ENCODE data around the gene LBX1.

The LBX1 gene

GRCh38 chr10:101224910-101225823 lies 4.1 kb downstream of the LBX1 start:
- H3K27ac ChIP-seq, result no peak overlapping the region

GRCh38 chr10:101224060-101224909 lies 5.0 kb downstream of the LBX1 start:
- H3K27ac ChIP-seq, result no peak overlapping the region
- TF ChIP-seq CTCF (IDR thresholded peaks at IDR 0.05) (no peak), ZFX (IDR thresholded peaks at IDR 0.05; ENCODE audit: borderline replicate concordance) (no peak)

More at GRCh38 chr10:101224910-101225823, 4.1 kb downstream of the LBX1 start:
- TF ChIP-seq ZFX (IDR thresholded peaks at IDR 0.05; ENCODE audit: borderline replicate concordance) (no peak), CTCF (IDR thresholded peaks at IDR 0.05) (no peak)

DNA sequence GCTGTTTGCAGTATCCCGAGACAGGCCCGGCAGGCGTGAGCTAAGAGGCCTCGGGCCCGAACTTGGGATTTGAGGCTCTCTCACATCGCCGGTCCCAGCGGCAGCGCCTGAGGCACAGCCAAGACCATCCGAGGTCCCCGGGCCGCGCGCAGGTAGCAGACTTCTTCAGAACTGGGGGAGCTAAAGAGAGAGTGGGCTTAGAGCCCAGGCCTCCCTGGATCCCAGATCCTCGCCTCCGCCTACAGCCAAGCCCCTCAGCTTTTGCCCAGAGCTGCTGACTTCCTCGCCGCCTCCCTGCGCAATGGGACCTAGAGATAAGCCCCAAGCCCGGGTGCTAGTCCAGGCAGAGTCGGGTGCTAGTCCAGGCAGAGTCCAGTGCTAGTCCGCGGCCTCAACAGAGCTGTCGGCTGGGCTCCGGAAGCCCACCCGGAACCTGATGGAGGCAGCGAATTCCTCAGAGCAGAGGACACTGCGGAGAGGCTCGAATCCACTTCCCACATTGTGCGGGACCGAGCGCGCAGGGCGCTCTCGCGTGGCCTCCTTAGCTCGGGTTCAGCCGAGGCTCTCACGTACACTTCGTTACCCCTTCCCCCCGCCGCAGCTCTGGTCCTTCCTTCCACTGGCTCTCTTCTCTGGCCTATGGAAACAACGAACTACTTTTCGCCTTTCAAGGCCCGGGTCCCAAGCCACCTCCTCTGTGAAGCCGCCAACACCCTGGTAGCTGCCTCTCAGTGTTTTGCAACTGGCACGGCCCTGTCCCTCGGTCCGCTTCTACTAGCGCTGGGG lies 5.8 kb downstream of the LBX1 start:
- no peak overlapping the region for H3K27ac ChIP-seq

GRCh38 chr10:101222683-101223273 lies 6.5 kb downstream of the LBX1 start:
- H3K27ac ChIP-seq, result no peak overlapping the region
- TF ChIP-seq ZFX (IDR thresholded peaks at IDR 0.05; ENCODE audit: borderline replicate concordance) (no peak), CTCF (IDR thresholded peaks at IDR 0.05) (no peak)

More for the DNA sequence above, 5.8 kb downstream of the LBX1 start:
- TF ChIP-seq ZFX (IDR thresholded peaks at IDR 0.05; ENCODE audit: borderline replicate concordance) (no peak), CTCF (IDR thresholded peaks at IDR 0.05) (no peak)

DNA sequence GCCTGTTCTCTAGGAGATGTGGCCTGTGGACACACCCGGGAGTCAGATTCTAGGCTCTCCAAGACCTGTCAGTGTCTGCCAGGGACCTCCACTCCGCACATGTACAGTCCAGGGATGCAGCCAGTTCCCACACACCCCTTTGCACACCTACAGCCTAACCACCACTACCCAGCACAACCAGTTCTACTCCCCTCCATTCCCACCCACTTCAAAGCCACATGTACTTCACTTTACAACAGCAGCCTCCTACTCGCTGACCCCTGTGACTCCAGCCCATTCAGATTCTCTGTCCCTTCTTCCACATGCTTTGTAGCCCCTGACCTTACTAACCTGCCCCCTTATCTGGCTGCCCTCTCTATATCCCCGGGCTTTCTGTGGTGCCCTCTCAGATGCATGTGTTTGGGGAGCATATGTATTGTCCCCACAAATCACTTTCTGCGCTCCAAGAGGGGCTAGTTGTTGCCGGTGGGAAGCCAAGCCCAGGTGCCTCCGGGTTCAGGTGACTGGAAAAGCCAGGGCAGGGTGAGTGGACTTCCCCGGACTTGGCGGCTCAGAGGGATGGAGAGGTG lies 7.2 kb downstream of the LBX1 start:
- TF ChIP-seq CTCF (IDR thresholded peaks at IDR 0.05) (no peak), ZFX (IDR thresholded peaks at IDR 0.05; ENCODE audit: borderline replicate concordance) (no peak)
- H3K27ac ChIP-seq, result no peak overlapping the region

- H3K27ac ChIP-seq, result no peak overlapping the region
- TF ChIP-seq CTCF (IDR thresholded peaks at IDR 0.05) (no peak), ZFX (IDR thresholded peaks at IDR 0.05; ENCODE audit: borderline replicate concordance) (no peak)
These were observed 7.7 kb downstream of the LBX1 start for GRCh38 chr10:101221549-101221948.
